ENCODE data around the gene P2RX7. TPM values are rescaled to one million over a fixed set of nuclear protein-coding genes. Genes with fewer than 3 reads are reported as not detected.

Gene P2RX7
- total RNA-seq, 1 experiment from 2014 or later = not detected

DNA sequence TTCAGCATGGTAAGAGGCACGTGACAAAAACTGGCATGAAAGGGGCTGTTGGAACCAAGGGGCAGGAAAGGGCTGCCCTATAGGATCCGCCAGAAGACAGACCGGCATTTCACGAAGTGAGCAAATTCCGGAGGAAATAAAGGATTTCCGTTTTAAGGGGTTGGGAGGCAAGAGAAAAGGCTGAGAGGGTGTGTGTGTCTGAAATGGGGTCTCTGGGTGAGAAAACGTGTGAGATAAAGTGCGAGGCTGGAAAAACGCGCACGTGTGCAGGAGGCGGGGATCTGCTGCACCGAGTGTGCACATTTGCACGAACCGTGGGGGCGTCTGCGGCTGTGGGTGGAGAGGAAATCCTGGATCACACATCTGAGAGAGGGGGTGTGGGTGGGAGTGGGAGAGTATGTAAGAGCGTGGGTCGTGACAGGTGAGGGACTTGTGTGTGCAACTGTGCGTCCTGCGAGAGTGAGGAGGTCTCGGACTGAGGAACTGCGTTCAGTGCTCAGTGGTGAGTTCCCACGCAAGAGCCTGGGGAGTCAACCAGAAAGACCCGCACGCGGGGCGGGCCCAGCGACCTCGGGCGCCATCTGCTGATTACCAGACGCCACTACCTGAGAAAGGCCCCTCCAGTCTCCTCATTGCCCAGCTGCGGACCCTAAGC, 37.0 kb upstream of the P2RX7 start:
- BruUV-seq (replicated peaks) = no TSS peak
- peaks cover 14% of the 10 kb centered on the region for H3K4me1 Mint-ChIP-seq (ENCODE audit: low read depth, unreplicated experiment)
- peaks cover 7% of the 10 kb centered on the region for H3K36me3 Mint-ChIP-seq (ENCODE audit: insufficient read depth, unreplicated experiment)
- H3K27me3 Mint-ChIP-seq (ENCODE audit: unreplicated experiment) = peaks cover 47% of the 10 kb centered on the region
- H3K4me3 Mint-ChIP-seq (ENCODE audit: low read depth, unreplicated experiment) = peak overlapping the region; percentile 67
- H3K27ac Mint-ChIP-seq (ENCODE audit: unreplicated experiment) = peak overlapping the region; percentile 53
- peak; percentile 85 for DNase-seq
- TF ChIP-seq, protein P1, sequence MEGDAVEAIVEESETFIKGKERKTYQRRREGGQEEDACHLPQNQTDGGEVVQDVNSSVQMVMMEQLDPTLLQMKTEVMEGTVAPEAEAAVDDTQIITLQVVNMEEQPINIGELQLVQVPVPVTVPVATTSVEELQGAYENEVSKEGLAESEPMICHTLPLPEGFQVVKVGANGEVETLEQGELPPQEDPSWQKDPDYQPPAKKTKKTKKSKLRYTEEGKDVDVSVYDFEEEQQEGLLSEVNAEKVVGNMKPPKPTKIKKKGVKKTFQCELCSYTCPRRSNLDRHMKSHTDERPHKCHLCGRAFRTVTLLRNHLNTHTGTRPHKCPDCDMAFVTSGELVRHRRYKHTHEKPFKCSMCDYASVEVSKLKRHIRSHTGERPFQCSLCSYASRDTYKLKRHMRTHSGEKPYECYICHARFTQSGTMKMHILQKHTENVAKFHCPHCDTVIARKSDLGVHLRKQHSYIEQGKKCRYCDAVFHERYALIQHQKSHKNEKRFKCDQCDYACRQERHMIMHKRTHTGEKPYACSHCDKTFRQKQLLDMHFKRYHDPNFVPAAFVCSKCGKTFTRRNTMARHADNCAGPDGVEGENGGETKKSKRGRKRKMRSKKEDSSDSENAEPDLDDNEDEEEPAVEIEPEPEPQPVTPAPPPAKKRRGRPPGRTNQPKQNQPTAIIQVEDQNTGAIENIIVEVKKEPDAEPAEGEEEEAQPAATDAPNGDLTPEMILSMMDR (IDR thresholded peaks at IDR 0.05; ENCODE audit: unreplicated experiment) = peak; percentile 88
- CTCF ChIA-PET = interaction anchor here (0.7 kb wide), 2 partner anchors 86 to 115 kb away, joined by 3 to 8 read pairs; no protein-coding TSS in a partner anchor
- intact Hi-C loops (cut with micrococcal nuclease; ENCODE audit: unreplicated experiment) = loop anchor here (5.0 kb wide), 1 partner anchor 33 kb away; no protein-coding TSS in a partner anchor
- no peaks in the 10 kb centered on the region for H3K9me3 Mint-ChIP-seq (ENCODE audit: low read depth, unreplicated experiment)

DNA sequence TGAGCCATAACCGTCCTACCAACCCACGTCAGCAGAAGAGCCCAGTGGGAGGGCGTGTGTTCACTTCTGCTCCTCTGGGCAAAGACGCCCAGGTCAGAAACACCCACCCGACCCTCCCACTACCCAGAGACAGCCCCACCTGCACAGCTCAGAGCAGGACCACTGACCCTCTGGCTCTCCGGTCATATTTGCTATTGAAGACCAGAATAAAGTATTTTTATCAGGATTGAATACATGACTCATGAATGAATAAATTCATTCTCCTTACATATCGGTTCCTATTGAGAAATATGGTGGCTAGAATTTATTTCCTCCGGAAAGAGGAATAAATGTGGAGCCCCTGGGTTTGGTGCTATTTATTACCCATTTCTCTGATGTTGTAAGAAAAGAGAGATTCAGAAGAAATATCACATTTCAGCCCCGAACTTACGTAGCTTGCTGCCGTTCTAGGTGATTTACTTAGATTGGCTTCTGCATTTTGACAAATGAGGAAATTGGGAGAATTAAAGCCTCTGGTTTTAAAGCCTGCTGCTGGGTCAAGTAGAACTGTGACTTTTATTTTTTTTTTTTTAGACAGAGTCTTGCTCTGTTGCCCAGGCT, 36.4 kb upstream of the P2RX7 start:
- CTCF ChIA-PET = interaction anchor here (0.7 kb wide), 2 partner anchors 87 to 115 kb away, joined by 3 to 8 read pairs; no protein-coding TSS in a partner anchor
- Mint-ChIP-seq H3K36me3 (ENCODE audit: insufficient read depth, unreplicated experiment) (peaks cover 7% of the 10 kb centered on the region), H3K4me1 (ENCODE audit: low read depth, unreplicated experiment) (peaks cover 14% of the 10 kb centered on the region), H3K27ac (ENCODE audit: unreplicated experiment) (no peak overlapping the region), H3K4me3 (ENCODE audit: low read depth, unreplicated experiment) (peak overlapping the region; percentile 67), H3K27me3 (ENCODE audit: unreplicated experiment) (peaks cover 41% of the 10 kb centered on the region), H3K9me3 (ENCODE audit: low read depth, unreplicated experiment) (no peaks in the 10 kb centered on the region)
- intact Hi-C loops (cut with micrococcal nuclease; ENCODE audit: unreplicated experiment) = loop anchor here (5.0 kb wide), 1 partner anchor 34 kb away; no protein-coding TSS in a partner anchor
- no peak for DNase-seq
- no TSS peak for BruUV-seq (replicated peaks)
- TF ChIP-seq, protein P1 (IDR thresholded peaks at IDR 0.05; ENCODE audit: unreplicated experiment) = no peak

DNA sequence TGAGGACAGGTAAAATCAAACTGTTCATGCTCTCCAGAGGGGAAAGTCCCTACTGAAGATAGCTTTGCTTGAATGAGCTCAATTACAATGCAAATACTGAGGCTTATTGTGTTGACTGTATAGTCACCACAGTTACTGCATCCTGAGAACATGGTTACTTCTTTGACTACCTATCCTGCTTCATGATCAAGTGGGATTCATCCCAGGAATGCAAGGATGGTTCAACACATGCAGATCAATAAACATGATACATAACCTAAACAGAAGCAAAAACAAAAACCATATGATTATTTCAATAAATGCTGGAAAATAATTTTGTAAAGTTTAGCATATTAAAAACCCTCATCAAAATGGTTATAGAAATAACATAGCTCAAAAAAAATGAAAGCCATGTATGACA, 32.9 kb upstream of the P2RX7 start:
- H3K27me3 Mint-ChIP-seq (ENCODE audit: unreplicated experiment) = peaks cover 28% of the 10 kb centered on the region
- no peak overlapping the region for H3K4me3 Mint-ChIP-seq (ENCODE audit: low read depth, unreplicated experiment)
- H3K9me3 Mint-ChIP-seq (ENCODE audit: low read depth, unreplicated experiment) = no peaks in the 10 kb centered on the region
- intact Hi-C loops (cut with micrococcal nuclease; ENCODE audit: unreplicated experiment) = loop anchor here (5.0 kb wide), 1 partner anchor 37 kb away; no protein-coding TSS in a partner anchor
- peaks cover 7% of the 10 kb centered on the region for H3K36me3 Mint-ChIP-seq (ENCODE audit: insufficient read depth, unreplicated experiment)
- TF ChIP-seq, protein P1 (IDR thresholded peaks at IDR 0.05; ENCODE audit: unreplicated experiment) = no peak
- CTCF ChIA-PET = interaction anchor here (0.8 kb wide), 1 partner anchor 90 kb away, joined by 3 read pairs; no protein-coding TSS in a partner anchor
- no peak for DNase-seq
- peaks cover 14% of the 10 kb centered on the region for H3K4me1 Mint-ChIP-seq (ENCODE audit: low read depth, unreplicated experiment)
- no TSS peak for BruUV-seq (replicated peaks)
- no peak overlapping the region for H3K27ac Mint-ChIP-seq (ENCODE audit: unreplicated experiment)

DNA sequence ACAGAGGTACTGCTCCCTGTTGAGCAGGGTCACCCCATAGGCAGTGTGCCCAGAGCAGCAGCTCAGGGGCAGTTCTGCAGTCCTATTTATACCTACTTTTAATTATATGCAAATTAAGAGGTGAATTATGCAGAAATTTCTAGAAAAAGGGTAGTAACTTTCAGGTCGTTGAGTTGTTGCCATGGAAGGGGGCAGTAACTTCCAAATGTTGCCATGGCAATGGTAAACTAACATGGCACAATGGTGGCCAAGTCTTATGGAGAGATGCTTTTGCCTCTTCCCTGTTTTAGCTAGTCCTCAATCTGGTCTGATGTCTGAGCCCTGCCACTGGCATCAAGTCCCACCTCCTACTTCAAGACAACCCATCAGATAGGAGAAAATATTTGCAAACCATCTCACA, 30.4 kb upstream of the P2RX7 start:
- Mint-ChIP-seq H3K27ac (ENCODE audit: unreplicated experiment) (no peak overlapping the region), H3K4me1 (ENCODE audit: low read depth, unreplicated experiment) (no peaks in the 10 kb centered on the region), H3K27me3 (ENCODE audit: unreplicated experiment) (peaks cover 13% of the 10 kb centered on the region), H3K36me3 (ENCODE audit: insufficient read depth, unreplicated experiment) (no peaks in the 10 kb centered on the region), H3K4me3 (ENCODE audit: low read depth, unreplicated experiment) (no peak overlapping the region), H3K9me3 (ENCODE audit: low read depth, unreplicated experiment) (no peaks in the 10 kb centered on the region)
- no TSS peak for BruUV-seq (replicated peaks)
- intact Hi-C loops (cut with micrococcal nuclease; ENCODE audit: unreplicated experiment) = no loop called here
- CTCF ChIA-PET = interaction anchor here (0.6 to 0.9 kb wide), 2 partner anchors 42 to 51 kb away, joined by 3 to 4 read pairs; no protein-coding TSS in a partner anchor
- TF ChIP-seq, protein P1 (IDR thresholded peaks at IDR 0.05; ENCODE audit: unreplicated experiment) = no peak
- DNase-seq = no peak

All from Calu3 (cell line).